K562 (cell line): Measurements from ENCODE around the gene CRTC3. TPM values are rescaled to one million over a fixed set of nuclear protein-coding genes. Genes with fewer than 3 reads are reported as not detected.

Experiments used
- BCL6 ChIP-seq: fragments of 250-450 bp; sonication (Bioruptor Pico); IDR thresholded peaks from 2 replicates; pipeline ENCODE4 v1.4.0; 2020
- C11orf30 ChIP-seq: fragments of 450-650 bp; IDR thresholded peaks from 2 replicates; pipeline ENCODE4 v1.6.1; 2016; ENCODE audit warnings: low read depth, mild to moderate bottlenecking
- CBX1 ChIP-seq: sonication (generic); IDR thresholded peaks from 2 replicates; pipeline ENCODE4 v1.6.1; 2016; ENCODE audit warnings: antibody characterized with exemption, low read depth, mild to moderate bottlenecking
- CBX3 ChIP-seq, 2 experiments: IDR thresholded peaks; 1 replicate in 1 of 2; 2 replicates in 1 of 2; pipeline ENCODE4 v1.6.1; 2012; ENCODE audit warnings: inconsistent platforms in 2 of 2, low read length in 2 of 2, borderline replicate concordance in 1 of 2, control low read depth in 1 of 2
- CHD2 ChIP-seq: IDR thresholded peaks from 2 replicates; pipeline ENCODE4 v1.6.1; 2011; ENCODE audit warnings: low read depth, low read length
- CXXC5 ChIP-seq: fragments of 250-450 bp; sonication (Bioruptor Pico); IDR thresholded peaks from 2 replicates; pipeline ENCODE4 v1.8.0; 2022; ENCODE audit warnings: inconsistent platforms, mild to moderate bottlenecking, moderate library complexity
- HMG20B ChIP-seq: fragments of 250-450 bp; sonication (Bioruptor Pico); IDR thresholded peaks from 2 replicates; pipeline ENCODE4 v1.5.0; 2021; ENCODE audit warnings: mild to moderate bottlenecking
- MED1 ChIP-seq: sonication (generic); formaldehyde crosslinking; IDR thresholded peaks from 2 replicates; pipeline ENCODE4 v1.8.1; 2023; ENCODE audit warnings: missing genetic modification reagents, borderline replicate concordance
- POLR3A ChIP-seq: IDR thresholded peaks from 2 replicates; pipeline ENCODE4 v1.6.1; 2011; ENCODE audit warnings: borderline replicate concordance, mild to moderate bottlenecking, moderate library complexity; ENCODE audit not compliant: insufficient read length, insufficient read depth; ENCODE audit errors: extremely low read depth
- PTRF ChIP-seq: fragments of 450-650 bp; IDR thresholded peaks from 2 replicates; pipeline ENCODE4 v1.6.1; 2016; ENCODE audit warnings: mild to moderate bottlenecking, missing genetic modification characterization, missing compliant biosample characterization
- TRIM24 ChIP-seq, 2 experiments: fragments of 450-650 bp; IDR thresholded peaks; 2 replicates each; pipeline ENCODE4 v1.6.1; 2016
- ZNF263 ChIP-seq: sonication (generic); formaldehyde crosslinking; IDR thresholded peaks from 2 replicates; pipeline ENCODE4 v1.8.0; 2022; ENCODE audit warnings: mild to moderate bottlenecking, missing genetic modification reagents, borderline replicate concordance
- polyA plus RNA-seq, 8 experiments: library from polyadenylated mRNA; depleted of rRNA in 4 of 8; stranded (reverse) in 5 of 8; unstranded in 3 of 8; fragments of >200 nt; fragmentation: Nextera tagmentation in 2 of 8; fragmentation: Illumina TruSeq in 1 of 8; extraction: Ambion mirVana in 2 of 8; extraction: Trizol in 1 of 8; gene quantifications; 2 replicates each; pipeline versions ENCODE4 v1.2.1 to v1.2.3, GENCODE V29; 2011 to 2014; ENCODE audit warnings: inconsistent platforms in 1 of 8, missing spikeins in 1 of 8
- total RNA-seq, 7 experiments: library from RNA; depleted of rRNA in 6 of 7; stranded (reverse); fragments of >200 nt in 6 of 7; fragmentation: Illumina TruSeq in 2 of 7; extraction: Trizol in 2 of 7; gene quantifications; 2 replicates each; pipeline versions ENCODE4 v1.2.1 to v1.2.3, GENCODE V29; 2011 to 2021; ENCODE audit warnings: low replicate concordance in 1 of 7
- TF ChIP-seq, protein P1 (sequence below): IDR thresholded peaks from 3 replicates; pipeline ENCODE4 v1.6.1; 2011; ENCODE audit warnings: borderline replicate concordance, mild to moderate bottlenecking, moderate library complexity; ENCODE audit not compliant: insufficient read length; ENCODE audit errors: extremely low read depth

Gene CRTC3
- total and polyA plus RNA-seq, 9 of the 15 experiments (the other 6 are each of a cell fraction or from before 2014, with no cell fraction given): 1.2 to 19.0 (median 11.6) TPM

DNA sequence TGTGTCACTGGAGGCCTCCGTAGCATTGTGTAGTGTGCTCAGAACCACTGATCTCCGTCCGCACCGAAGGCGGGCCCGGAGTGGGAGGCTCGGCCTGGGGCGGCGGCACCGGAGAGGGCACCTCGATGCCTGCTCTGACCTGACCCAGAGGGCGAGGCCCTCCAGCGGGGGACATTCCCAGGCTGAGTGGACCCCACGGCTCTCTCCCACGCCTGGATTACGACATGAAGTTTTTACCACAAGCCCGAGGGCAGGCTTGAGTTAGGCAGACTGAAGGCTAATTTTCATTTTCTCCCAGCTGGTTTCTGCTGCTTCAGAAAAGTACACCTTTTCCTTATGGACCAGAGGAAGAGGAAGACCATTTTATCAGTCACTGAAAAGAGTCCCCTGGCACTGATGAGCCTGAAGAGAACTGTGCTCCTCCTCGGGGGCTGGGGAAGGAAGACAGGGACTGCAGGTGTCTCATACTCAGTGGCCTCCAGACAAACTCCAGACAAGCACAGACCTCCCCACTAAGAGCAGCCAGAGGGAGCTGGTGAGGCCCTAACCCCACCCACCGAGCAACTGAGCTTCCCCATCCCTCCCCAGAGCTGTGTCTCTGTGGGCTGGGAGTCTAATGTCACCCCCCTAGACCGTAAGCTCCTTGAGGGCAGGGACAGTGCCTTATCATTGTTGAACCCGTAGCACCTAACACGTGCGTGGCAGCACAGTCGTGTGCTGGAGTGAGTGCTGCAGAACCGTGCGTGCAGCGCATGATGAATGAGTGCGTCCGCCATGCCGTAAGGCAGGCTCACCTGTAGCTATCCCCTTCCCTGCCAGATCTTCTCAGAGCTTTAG, 113.0 kb downstream of the CRTC3 start (continued):
- TF ChIP-seq BCL6 (CRISPR knock-in tag): no peak
- TF ChIP-seq HMG20B (CRISPR knock-in tag): no peak
- TF ChIP-seq TRIM24 (IDR thresholded peaks at IDR 0.05): peak in 1 of 2 experiments; percentile 51; a peak in 1 of 4 replicates
- TF ChIP-seq CHD2: no peak
- 0 out of 2 replicates have a peak, but pooled peaks have one; percentile 38 for TF ChIP-seq CBX1
- TF ChIP-seq PTRF (tag): no peak
- TF ChIP-seq, protein P1, sequence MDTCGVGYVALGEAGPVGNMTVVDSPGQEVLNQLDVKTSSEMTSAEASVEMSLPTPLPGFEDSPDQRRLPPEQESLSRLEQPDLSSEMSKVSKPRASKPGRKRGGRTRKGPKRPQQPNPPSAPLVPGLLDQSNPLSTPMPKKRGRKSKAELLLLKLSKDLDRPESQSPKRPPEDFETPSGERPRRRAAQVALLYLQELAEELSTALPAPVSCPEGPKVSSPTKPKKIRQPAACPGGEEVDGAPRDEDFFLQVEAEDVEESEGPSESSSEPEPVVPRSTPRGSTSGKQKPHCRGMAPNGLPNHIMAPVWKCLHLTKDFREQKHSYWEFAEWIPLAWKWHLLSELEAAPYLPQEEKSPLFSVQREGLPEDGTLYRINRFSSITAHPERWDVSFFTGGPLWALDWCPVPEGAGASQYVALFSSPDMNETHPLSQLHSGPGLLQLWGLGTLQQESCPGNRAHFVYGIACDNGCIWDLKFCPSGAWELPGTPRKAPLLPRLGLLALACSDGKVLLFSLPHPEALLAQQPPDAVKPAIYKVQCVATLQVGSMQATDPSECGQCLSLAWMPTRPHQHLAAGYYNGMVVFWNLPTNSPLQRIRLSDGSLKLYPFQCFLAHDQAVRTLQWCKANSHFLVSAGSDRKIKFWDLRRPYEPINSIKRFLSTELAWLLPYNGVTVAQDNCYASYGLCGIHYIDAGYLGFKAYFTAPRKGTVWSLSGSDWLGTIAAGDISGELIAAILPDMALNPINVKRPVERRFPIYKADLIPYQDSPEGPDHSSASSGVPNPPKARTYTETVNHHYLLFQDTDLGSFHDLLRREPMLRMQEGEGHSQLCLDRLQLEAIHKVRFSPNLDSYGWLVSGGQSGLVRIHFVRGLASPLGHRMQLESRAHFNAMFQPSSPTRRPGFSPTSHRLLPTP: no peak
- TF ChIP-seq CBX3 (IDR thresholded peaks at IDR 0.05; ENCODE audit: borderline replicate concordance in 1 of 2, low read length in 2 of 2): peak in 1 of 2 experiments; percentile 69; a peak in 1 of 3 replicates
- TF ChIP-seq ZNF263 (CRISPR knock-in tag): no peak
- TF ChIP-seq C11orf30: no peak
- TF ChIP-seq MED1 (CRISPR knock-in tag): no peak
- TF ChIP-seq CXXC5 (CRISPR knock-in tag): no peak
- TF ChIP-seq POLR3A: no peak
